DND-41 (cell line): Measurements from ENCODE around the gene GRM6.

Experiments
- CTCF ChIP-seq: IDR thresholded peaks from 2 replicates; pipeline ENCODE4 v1.5.1; 2012; ENCODE audit warnings: borderline replicate concordance, low read length, moderate library complexity, mild to moderate bottlenecking; ENCODE audit not compliant: poor library complexity, severe bottlenecking; ENCODE audit errors: extremely low read depth
- EZH2 ChIP-seq: IDR thresholded peaks from 3 replicates; pipeline ENCODE4 v1.6.1; 2012; ENCODE audit warnings: borderline replicate concordance, low read depth, mild to moderate bottlenecking, moderate library complexity, low read length, inconsistent platforms; ENCODE audit not compliant: severe bottlenecking

GRCh38 chr5:178991190-178992145, 3.7 kb downstream of the GRM6 start:
- TF ChIP-seq CTCF (no peak), EZH2 (no peak)
